Neural progenitor cell (in vitro differentiated cells): ENCODE measurements around the gene LAPTM4A. TPM values are rescaled to one million over a fixed set of nuclear protein-coding genes. Genes with fewer than 3 reads are reported as not detected.
A peak's percentile ranks its signal among the peaks of the same experiment; 100 is the strongest.

Source experiments
- DNase-seq: peaks from one replicate; pipeline ENCODE4 v3.0.0-alpha.2; 2016; ENCODE audit warnings: low spot score
- H2AFZ ChIP-seq: fragments of 200-600 bp; sonication (generic); replicated peaks from 2 replicates; pipeline ENCODE4 v1.6.1; 2016; ENCODE audit warnings: antibody characterized with exemption
- H3F3A ChIP-seq: fragments of 200-600 bp; sonication (generic); 2 replicates; pipeline ENCODE4 v1.6.1; 2016; ENCODE audit warnings: antibody characterized with exemption, low read depth
- H3K27ac ChIP-seq: fragments of 200-600 bp; sonication (generic); 2 replicates; pipeline ENCODE4 v1.5.1; 2016; ENCODE audit warnings: mild to moderate bottlenecking
- H3K27me3 ChIP-seq: fragments of 200-600 bp; sonication (generic); 2 replicates; pipeline ENCODE4 v1.6.1; 2016; ENCODE audit warnings: mild to moderate bottlenecking, moderate library complexity
- H3K36me3 ChIP-seq: fragments of 200-600 bp; sonication (generic); 2 replicates; pipeline ENCODE4 v1.5.1; 2016
- H3K4me1 ChIP-seq: fragments of 200-600 bp; sonication (generic); 2 replicates; pipeline ENCODE4 v1.6.1; 2016; ENCODE audit warnings: mixed run types
- H3K4me2 ChIP-seq: fragments of 200-600 bp; sonication (generic); 2 replicates; pipeline ENCODE4 v1.6.1; 2016
- H3K4me3 ChIP-seq: fragments of 200-600 bp; sonication (generic); 2 replicates; pipeline ENCODE4 v1.5.1; 2016
- H3K79me2 ChIP-seq: fragments of 200-600 bp; sonication (generic); 2 replicates; pipeline ENCODE4 v1.6.1; 2016; ENCODE audit warnings: low read depth
- H3K9ac ChIP-seq: fragments of 200-600 bp; sonication (generic); 2 replicates; pipeline ENCODE4 v1.6.1; 2016
- H3K9me3 ChIP-seq: fragments of 200-600 bp; sonication (generic); 2 replicates; pipeline ENCODE4 v1.5.1; 2016; ENCODE audit warnings: low read depth
- H4K20me1 ChIP-seq: fragments of 200-600 bp; sonication (generic); 2 replicates; pipeline ENCODE4 v1.6.1; 2016; ENCODE audit warnings: low read depth
- H3K27ac Mint-ChIP-seq: 3 replicates; pipeline ENCODE4 v1.8.0; 2021; ENCODE audit warnings: mixed read lengths
- H3K27me3 Mint-ChIP-seq: 2 replicates; pipeline ENCODE4 v1.8.0; 2022; ENCODE audit warnings: low read depth, mild to moderate bottlenecking, inconsistent platforms, moderate library complexity, mixed read lengths; ENCODE audit not compliant: insufficient read depth
- H3K36me3 Mint-ChIP-seq: 3 replicates; pipeline ENCODE4 v1.8.0; 2021; ENCODE audit warnings: mixed read lengths
- H3K4me1 Mint-ChIP-seq: 3 replicates; pipeline ENCODE4 v1.8.0; 2021; ENCODE audit warnings: mixed read lengths
- H3K4me3 Mint-ChIP-seq: 3 replicates; pipeline ENCODE4 v1.8.0; 2021; ENCODE audit warnings: mild to moderate bottlenecking, moderate library complexity, mixed read lengths
- H3K9me3 Mint-ChIP-seq: 3 replicates; pipeline ENCODE4 v1.8.0; 2020; ENCODE audit warnings: mixed read lengths
- EZH2 ChIP-seq: fragments of 200-600 bp; sonication (generic); IDR thresholded peaks from 2 replicates; pipeline ENCODE4 v1.6.1; 2017; ENCODE audit warnings: antibody characterized with exemption, mild to moderate bottlenecking, moderate library complexity
- EZH2phosphoT487 ChIP-seq: fragments of 200-600 bp; sonication (generic); IDR thresholded peaks from 2 replicates; pipeline ENCODE4 v1.6.1; 2017; ENCODE audit warnings: antibody characterized with exemption
- total RNA-seq: library from RNA; depleted of rRNA; stranded (reverse); fragments of >200 nt; gene quantifications from 2 replicates; pipeline ENCODE4 v1.2.3, GENCODE V29; 2015; ENCODE audit warnings: low replicate concordance
- TF ChIP-seq, protein P1 (sequence below): fragments of 200-600 bp; sonication (generic); IDR thresholded peaks from 2 replicates; pipeline ENCODE4 v1.5.1; 2017; ENCODE audit warnings: antibody characterized with exemption, mild to moderate bottlenecking

The LAPTM4A gene
- total RNA-seq, 1 donor from 2014 or later = 205 TPM

DNA sequence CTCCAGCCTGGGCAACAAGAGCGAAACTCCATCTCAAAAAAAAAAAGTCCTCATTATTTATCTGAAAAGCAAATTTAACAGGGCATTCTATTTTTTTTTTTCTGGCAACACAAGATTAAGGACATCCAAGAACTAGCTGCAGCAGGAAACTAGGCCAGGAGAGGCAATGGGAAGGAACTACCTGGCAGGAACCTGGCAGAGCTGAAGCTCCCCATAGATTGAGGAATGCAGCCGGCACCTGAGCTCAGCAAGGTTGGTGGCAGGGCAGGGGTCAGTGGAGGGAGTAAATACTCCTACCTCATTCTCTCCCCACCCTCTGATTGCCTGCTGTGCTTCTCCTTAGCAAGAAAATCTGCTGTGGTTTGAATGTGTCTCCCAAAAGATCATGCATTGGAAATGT lies 30.4 kb upstream of the LAPTM4A start:
- no peak overlapping the region for H3K4me3 ChIP-seq
- H3K27me3 Mint-ChIP-seq = peaks cover 4% of the 10 kb centered on the region
- H3K4me1 ChIP-seq = peaks cover 23% of the 10 kb centered on the region
- DNase-seq = no peak
- H3F3A ChIP-seq = peaks cover 26% of the 10 kb centered on the region
- TF ChIP-seq, protein P1, sequence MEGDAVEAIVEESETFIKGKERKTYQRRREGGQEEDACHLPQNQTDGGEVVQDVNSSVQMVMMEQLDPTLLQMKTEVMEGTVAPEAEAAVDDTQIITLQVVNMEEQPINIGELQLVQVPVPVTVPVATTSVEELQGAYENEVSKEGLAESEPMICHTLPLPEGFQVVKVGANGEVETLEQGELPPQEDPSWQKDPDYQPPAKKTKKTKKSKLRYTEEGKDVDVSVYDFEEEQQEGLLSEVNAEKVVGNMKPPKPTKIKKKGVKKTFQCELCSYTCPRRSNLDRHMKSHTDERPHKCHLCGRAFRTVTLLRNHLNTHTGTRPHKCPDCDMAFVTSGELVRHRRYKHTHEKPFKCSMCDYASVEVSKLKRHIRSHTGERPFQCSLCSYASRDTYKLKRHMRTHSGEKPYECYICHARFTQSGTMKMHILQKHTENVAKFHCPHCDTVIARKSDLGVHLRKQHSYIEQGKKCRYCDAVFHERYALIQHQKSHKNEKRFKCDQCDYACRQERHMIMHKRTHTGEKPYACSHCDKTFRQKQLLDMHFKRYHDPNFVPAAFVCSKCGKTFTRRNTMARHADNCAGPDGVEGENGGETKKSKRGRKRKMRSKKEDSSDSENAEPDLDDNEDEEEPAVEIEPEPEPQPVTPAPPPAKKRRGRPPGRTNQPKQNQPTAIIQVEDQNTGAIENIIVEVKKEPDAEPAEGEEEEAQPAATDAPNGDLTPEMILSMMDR = no peak
- TF ChIP-seq EZH2 = no peak
- no peak for TF ChIP-seq EZH2phosphoT487
- no peak overlapping the region for H3K9ac ChIP-seq
- H3K4me2 ChIP-seq = no peak overlapping the region
- no peaks in the 10 kb centered on the region for H3K36me3 ChIP-seq
- no peaks in the 10 kb centered on the region for H3K79me2 ChIP-seq
- peaks cover 15% of the 10 kb centered on the region for H3K4me1 Mint-ChIP-seq
- H2AFZ ChIP-seq = no peak overlapping the region
- no peaks in the 10 kb centered on the region for H4K20me1 ChIP-seq
- H3K9me3 Mint-ChIP-seq = peaks cover 13% of the 10 kb centered on the region
- H3K9me3 ChIP-seq = no peaks in the 10 kb centered on the region
- no peak overlapping the region for H3K4me3 Mint-ChIP-seq
- no peaks in the 10 kb centered on the region for H3K27me3 ChIP-seq
- H3K36me3 Mint-ChIP-seq = no peaks in the 10 kb centered on the region
- no peak overlapping the region for H3K27ac ChIP-seq
- H3K27ac Mint-ChIP-seq = no peak overlapping the region

DNA sequence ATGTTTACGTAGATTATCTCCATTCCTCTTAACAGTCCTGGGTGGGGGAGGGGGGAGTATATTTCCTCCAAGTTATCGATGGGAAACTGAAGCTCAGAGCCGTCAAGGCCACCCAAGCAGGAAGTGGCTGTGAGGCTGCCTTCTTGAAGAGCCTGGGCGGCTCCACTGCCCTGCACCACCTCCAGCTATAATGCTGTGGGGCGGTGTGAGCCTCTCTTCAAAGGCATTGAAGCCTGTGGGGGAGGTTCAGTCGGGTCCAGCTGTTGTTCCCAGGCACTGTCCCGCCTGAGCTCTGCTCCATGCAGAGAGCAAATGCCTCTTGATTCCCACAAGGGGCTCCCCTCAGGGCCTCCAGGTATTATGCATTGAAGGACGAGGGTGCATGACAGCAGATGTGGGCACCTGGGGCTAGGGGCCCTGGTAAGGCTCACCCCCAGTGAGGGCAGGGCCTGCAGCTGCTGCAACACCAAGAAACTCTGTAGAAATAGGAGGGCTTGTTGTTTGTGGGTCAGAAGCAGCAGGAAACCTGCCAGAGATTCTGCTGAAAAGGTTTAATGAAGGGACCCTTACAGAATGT lies 29.5 kb upstream of the LAPTM4A start:
- peak; percentile 85 for DNase-seq
- H3K4me2 ChIP-seq = peak overlapping the region; percentile 75
- peaks cover 26% of the 10 kb centered on the region for H3F3A ChIP-seq
- peaks cover 5% of the 10 kb centered on the region for H3K27me3 Mint-ChIP-seq
- no peak overlapping the region for H2AFZ ChIP-seq
- H3K4me3 Mint-ChIP-seq = no peak overlapping the region
- H3K27me3 ChIP-seq = no peaks in the 10 kb centered on the region
- peaks cover 13% of the 10 kb centered on the region for H3K9me3 Mint-ChIP-seq
- no peaks in the 10 kb centered on the region for H3K79me2 ChIP-seq
- H3K27ac ChIP-seq = peak overlapping the region; percentile 86
- no peak for TF ChIP-seq EZH2
- TF ChIP-seq, protein P1 = peak; percentile 9
- H3K9ac ChIP-seq = no peak overlapping the region
- no peaks in the 10 kb centered on the region for H3K36me3 ChIP-seq
- no peaks in the 10 kb centered on the region for H4K20me1 ChIP-seq
- H3K4me1 Mint-ChIP-seq = peaks cover 15% of the 10 kb centered on the region
- peaks cover 23% of the 10 kb centered on the region for H3K4me1 ChIP-seq
- no peaks in the 10 kb centered on the region for H3K9me3 ChIP-seq
- H3K4me3 ChIP-seq = peak overlapping the region; percentile 5
- H3K36me3 Mint-ChIP-seq = no peaks in the 10 kb centered on the region
- peak overlapping the region; percentile 70 for H3K27ac Mint-ChIP-seq

- no peak overlapping the region for H2AFZ ChIP-seq
- TF ChIP-seq, protein P1 = no peak
- TF ChIP-seq EZH2phosphoT487 (no peak), EZH2 (no peak)
Measured at GRCh38 chr2:20080428-20080827, 29.0 kb upstream of the LAPTM4A start.

More at GRCh38 chr2:20080428-20080827, 29.0 kb upstream of the LAPTM4A start:
- peaks cover 26% of the 10 kb centered on the region for H3F3A ChIP-seq
- peak overlapping the region; percentile 75 for H3K4me2 ChIP-seq
- peak overlapping the region; percentile 33 for H3K4me3 Mint-ChIP-seq
- no peaks in the 10 kb centered on the region for H3K36me3 Mint-ChIP-seq
- no peaks in the 10 kb centered on the region for H4K20me1 ChIP-seq
- H3K4me1 ChIP-seq = peaks cover 23% of the 10 kb centered on the region
- no peak overlapping the region for H3K9ac ChIP-seq
- peak overlapping the region; percentile 54 for H3K27ac ChIP-seq
- H3K27ac Mint-ChIP-seq = no peak overlapping the region
- H3K9me3 Mint-ChIP-seq = peaks cover 13% of the 10 kb centered on the region
- no peaks in the 10 kb centered on the region for H3K36me3 ChIP-seq
- peaks cover 5% of the 10 kb centered on the region for H3K27me3 Mint-ChIP-seq
- peaks cover 15% of the 10 kb centered on the region for H3K4me1 Mint-ChIP-seq
- no peaks in the 10 kb centered on the region for H3K9me3 ChIP-seq
- peak overlapping the region; percentile 5 for H3K4me3 ChIP-seq
- H3K27me3 ChIP-seq = no peaks in the 10 kb centered on the region
- peak; percentile 45 for DNase-seq
- no peaks in the 10 kb centered on the region for H3K79me2 ChIP-seq
